Panc1 (cell line): ENCODE results near the gene ASTN2.

Source experiments
- POLR2AphosphoS5 ChIP-seq: IDR thresholded peaks from 2 replicates; pipeline ENCODE4 v1.6.1; 2012; ENCODE audit warnings: mild to moderate bottlenecking, low read depth, low read length, moderate library complexity
- SIN3A ChIP-seq: IDR thresholded peaks from 2 replicates; pipeline ENCODE4 v1.6.1; 2012; ENCODE audit warnings: low read depth, mild to moderate bottlenecking, low read length, moderate library complexity, borderline replicate concordance; ENCODE audit not compliant: insufficient read depth
- TF ChIP-seq, protein P1 (sequence below): fragments of 450-650 bp; IDR thresholded peaks from 2 replicates; pipeline ENCODE4 v1.5.1; 2017; ENCODE audit warnings: mild to moderate bottlenecking
- TF ChIP-seq, protein P2 (sequence below), 2 experiments: IDR thresholded peaks; 2 replicates each; pipeline ENCODE4 v1.6.1; 2011 to 2012; ENCODE audit warnings: low read depth in 2 of 2, control low read depth in 1 of 2, low read length in 1 of 2, mild to moderate bottlenecking in 1 of 2, moderate library complexity in 1 of 2; ENCODE audit not compliant: insufficient read depth in 1 of 2

DNA sequence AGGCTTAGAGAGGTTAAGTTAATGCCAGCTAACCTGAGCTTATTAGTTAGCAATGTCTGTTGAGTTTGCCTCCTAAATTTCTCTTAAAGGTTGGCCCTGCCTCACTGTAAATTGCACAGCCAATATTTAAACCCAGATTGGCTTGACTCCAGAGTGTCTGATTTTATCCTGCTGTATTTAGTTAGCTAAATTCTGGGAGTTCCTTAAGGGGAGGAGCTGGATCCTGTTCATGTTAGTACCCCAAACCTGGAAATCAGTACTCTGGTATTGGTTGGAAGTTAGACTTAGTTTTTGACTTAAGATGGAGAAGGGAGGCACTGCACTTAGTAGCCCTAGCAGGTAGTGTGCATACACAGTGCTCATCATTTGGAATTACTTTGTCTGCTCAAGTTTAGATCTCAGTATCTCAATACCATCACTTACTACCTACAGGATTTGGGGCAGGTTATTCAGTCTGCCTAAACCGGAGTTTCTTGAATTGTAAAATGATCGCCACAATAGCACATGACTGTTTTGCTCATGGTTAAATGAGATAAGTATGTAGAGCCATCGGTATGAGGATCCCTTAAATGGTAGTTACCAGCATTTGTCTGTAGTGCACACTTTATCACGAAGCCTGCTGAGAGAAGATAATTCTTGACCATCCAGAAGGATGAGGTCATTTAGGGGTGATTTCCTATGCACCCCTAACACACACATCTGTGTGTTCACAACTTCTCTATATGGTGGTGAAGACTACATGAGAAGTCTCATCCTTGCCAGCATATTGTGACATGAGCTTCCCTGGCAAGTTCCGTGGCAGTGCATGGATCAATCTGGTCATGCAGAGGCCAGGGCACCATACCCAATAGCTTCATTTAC, 992.5 kb downstream of the ASTN2 start:
- TF ChIP-seq, protein P1, sequence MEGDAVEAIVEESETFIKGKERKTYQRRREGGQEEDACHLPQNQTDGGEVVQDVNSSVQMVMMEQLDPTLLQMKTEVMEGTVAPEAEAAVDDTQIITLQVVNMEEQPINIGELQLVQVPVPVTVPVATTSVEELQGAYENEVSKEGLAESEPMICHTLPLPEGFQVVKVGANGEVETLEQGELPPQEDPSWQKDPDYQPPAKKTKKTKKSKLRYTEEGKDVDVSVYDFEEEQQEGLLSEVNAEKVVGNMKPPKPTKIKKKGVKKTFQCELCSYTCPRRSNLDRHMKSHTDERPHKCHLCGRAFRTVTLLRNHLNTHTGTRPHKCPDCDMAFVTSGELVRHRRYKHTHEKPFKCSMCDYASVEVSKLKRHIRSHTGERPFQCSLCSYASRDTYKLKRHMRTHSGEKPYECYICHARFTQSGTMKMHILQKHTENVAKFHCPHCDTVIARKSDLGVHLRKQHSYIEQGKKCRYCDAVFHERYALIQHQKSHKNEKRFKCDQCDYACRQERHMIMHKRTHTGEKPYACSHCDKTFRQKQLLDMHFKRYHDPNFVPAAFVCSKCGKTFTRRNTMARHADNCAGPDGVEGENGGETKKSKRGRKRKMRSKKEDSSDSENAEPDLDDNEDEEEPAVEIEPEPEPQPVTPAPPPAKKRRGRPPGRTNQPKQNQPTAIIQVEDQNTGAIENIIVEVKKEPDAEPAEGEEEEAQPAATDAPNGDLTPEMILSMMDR: no peak
- TF ChIP-seq SIN3A (no peak), POLR2AphosphoS5 (no peak)
- TF ChIP-seq, protein P2, sequence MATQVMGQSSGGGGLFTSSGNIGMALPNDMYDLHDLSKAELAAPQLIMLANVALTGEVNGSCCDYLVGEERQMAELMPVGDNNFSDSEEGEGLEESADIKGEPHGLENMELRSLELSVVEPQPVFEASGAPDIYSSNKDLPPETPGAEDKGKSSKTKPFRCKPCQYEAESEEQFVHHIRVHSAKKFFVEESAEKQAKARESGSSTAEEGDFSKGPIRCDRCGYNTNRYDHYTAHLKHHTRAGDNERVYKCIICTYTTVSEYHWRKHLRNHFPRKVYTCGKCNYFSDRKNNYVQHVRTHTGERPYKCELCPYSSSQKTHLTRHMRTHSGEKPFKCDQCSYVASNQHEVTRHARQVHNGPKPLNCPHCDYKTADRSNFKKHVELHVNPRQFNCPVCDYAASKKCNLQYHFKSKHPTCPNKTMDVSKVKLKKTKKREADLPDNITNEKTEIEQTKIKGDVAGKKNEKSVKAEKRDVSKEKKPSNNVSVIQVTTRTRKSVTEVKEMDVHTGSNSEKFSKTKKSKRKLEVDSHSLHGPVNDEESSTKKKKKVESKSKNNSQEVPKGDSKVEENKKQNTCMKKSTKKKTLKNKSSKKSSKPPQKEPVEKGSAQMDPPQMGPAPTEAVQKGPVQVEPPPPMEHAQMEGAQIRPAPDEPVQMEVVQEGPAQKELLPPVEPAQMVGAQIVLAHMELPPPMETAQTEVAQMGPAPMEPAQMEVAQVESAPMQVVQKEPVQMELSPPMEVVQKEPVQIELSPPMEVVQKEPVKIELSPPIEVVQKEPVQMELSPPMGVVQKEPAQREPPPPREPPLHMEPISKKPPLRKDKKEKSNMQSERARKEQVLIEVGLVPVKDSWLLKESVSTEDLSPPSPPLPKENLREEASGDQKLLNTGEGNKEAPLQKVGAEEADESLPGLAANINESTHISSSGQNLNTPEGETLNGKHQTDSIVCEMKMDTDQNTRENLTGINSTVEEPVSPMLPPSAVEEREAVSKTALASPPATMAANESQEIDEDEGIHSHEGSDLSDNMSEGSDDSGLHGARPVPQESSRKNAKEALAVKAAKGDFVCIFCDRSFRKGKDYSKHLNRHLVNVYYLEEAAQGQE (IDR thresholded peaks at IDR 0.05; ENCODE audit: insufficient read depth in 1 of 2, low read depth in 2 of 2, low read length in 1 of 2): no peak
